ENCODE data around the gene TAF10. TPM values are rescaled to one million over a fixed set of nuclear protein-coding genes. Genes with fewer than 3 reads are reported as not detected.

Gene TAF10
- total RNA-seq, 1 experiment from 2014 or later: 387 TPM

GRCh38 chr11:6621711-6622211 lies 9.7 kb upstream of the TAF10 start:
- in situ Hi-C loops (cut with HindIII; ENCODE audit: low pct_unique_long_range_greater_than_20kb, low sequenced_read_pairs) (no loop called here), intact Hi-C loops (cut with micrococcal nuclease; ENCODE audit: unreplicated experiment) (no loop called here)
- Histone ChIP-seq H3K36me3 (ENCODE audit: control insufficient read depth, insufficient read depth, low read length) (no peaks in the 10 kb centered on the region), H3K27ac (ENCODE audit: low read length) (no peak overlapping the region), H3K27me3 (ENCODE audit: control insufficient read depth, insufficient read depth, low read length) (no peaks in the 10 kb centered on the region), H3K4me1 (ENCODE audit: control insufficient read depth, insufficient read depth, low read length) (peaks cover 13% of the 10 kb centered on the region), H3K4me3 (ENCODE audit: low read depth in 2 of 2, low read length in 2 of 2) (no peak overlapping the region), H3K9me3 (ENCODE audit: control insufficient read depth, insufficient read depth, low read depth, low read length) (no peaks in the 10 kb centered on the region)
- TF ChIP-seq REST (IDR thresholded peaks at IDR 0.05; ENCODE audit: insufficient read depth in 1 of 2, low read depth in 2 of 2, low read length in 1 of 2) (no peak), SIN3A (IDR thresholded peaks at IDR 0.05; ENCODE audit: borderline replicate concordance, insufficient read depth, low read depth, low read length) (no peak), POLR2AphosphoS5 (IDR thresholded peaks at IDR 0.05; ENCODE audit: low read depth, low read length) (no peak), TCF7L2 (IDR thresholded peaks at IDR 0.05; ENCODE audit: low read depth, low read length) (no peak), CTCF (IDR thresholded peaks at IDR 0.05) (no peak)
- no TSS peak for BruUV-seq (replicated peaks)
- ChIA-PET CTCF (interaction anchor here (0.6 kb wide), 1 partner anchor 52 kb away, joined by 5 read pairs; no protein-coding TSS in a partner anchor), POLR2A (no interaction called here)
- ATAC-seq (no peak), DNase-seq (ENCODE audit: low read depth, low spot score) (no peak)

GRCh38 chr11:6620636-6621035 lies 8.6 kb upstream of the TAF10 start:
- BruUV-seq (replicated peaks): no TSS peak
- intact Hi-C loops (cut with micrococcal nuclease; ENCODE audit: unreplicated experiment): no loop called here
- Histone ChIP-seq H3K9me3 (ENCODE audit: control insufficient read depth, insufficient read depth, low read depth, low read length) (no peaks in the 10 kb centered on the region), H3K27me3 (ENCODE audit: control insufficient read depth, insufficient read depth, low read length) (no peaks in the 10 kb centered on the region), H3K4me1 (ENCODE audit: control insufficient read depth, insufficient read depth, low read length) (peaks cover 13% of the 10 kb centered on the region), H3K4me3 (ENCODE audit: low read depth in 2 of 2, low read length in 2 of 2) (no peak overlapping the region), H3K36me3 (ENCODE audit: control insufficient read depth, insufficient read depth, low read length) (no peaks in the 10 kb centered on the region), H3K27ac (ENCODE audit: low read length) (no peak overlapping the region)
- CTCF ChIA-PET: interaction anchor here (0.6 kb wide), 1 partner anchor 63 kb away, joined by 3 read pairs; the partner anchor contains the start of gene MRPL17
- TF ChIP-seq SIN3A (IDR thresholded peaks at IDR 0.05; ENCODE audit: borderline replicate concordance, insufficient read depth, low read depth, low read length) (no peak), POLR2AphosphoS5 (IDR thresholded peaks at IDR 0.05; ENCODE audit: low read depth, low read length) (no peak), REST (IDR thresholded peaks at IDR 0.05; ENCODE audit: insufficient read depth in 1 of 2, low read depth in 2 of 2, low read length in 1 of 2) (no peak), TCF7L2 (IDR thresholded peaks at IDR 0.05; ENCODE audit: low read depth, low read length) (no peak), CTCF (IDR thresholded peaks at IDR 0.05) (no peak)
- in situ Hi-C loops (cut with HindIII; ENCODE audit: low pct_unique_long_range_greater_than_20kb, low sequenced_read_pairs): no loop called here
- POLR2A ChIA-PET: no interaction called here
- no peak for ATAC-seq
- DNase-seq (ENCODE audit: low read depth, low spot score): no peak
